HepG2 (cell line): Measurements from ENCODE around the gene QDPR. TPM values are rescaled to one million over a fixed set of nuclear protein-coding genes. Genes with fewer than 3 reads are reported as not detected.

Source experiments
- ARID2 ChIP-seq: sonication (generic); formaldehyde crosslinking; IDR thresholded peaks from 2 replicates; pipeline ENCODE4 v1.8.1; 2022; ENCODE audit warnings: mild to moderate bottlenecking, missing genetic modification reagents, borderline replicate concordance
- CTCF ChIP-seq: sonication (generic); formaldehyde crosslinking; IDR thresholded peaks from 2 replicates; pipeline ENCODE4 v1.5.0; 2020; ENCODE audit warnings: mild to moderate bottlenecking, missing genetic modification reagents, moderate library complexity
- DZIP1 ChIP-seq: sonication (generic); formaldehyde crosslinking; IDR thresholded peaks from 2 replicates; pipeline ENCODE4 v1.5.0; 2020; ENCODE audit warnings: mild to moderate bottlenecking, missing genetic modification reagents
- ELF3 ChIP-seq: IDR thresholded peaks from 2 replicates; pipeline ENCODE4 v1.6.1; 2016; ENCODE audit warnings: missing genetic modification reagents, missing compliant biosample characterization
- EZH2 ChIP-seq: conservative IDR thresholded peaks from 2 replicates; pipeline ENCODE4 v1.6.1; 2012; ENCODE audit warnings: mild to moderate bottlenecking, low read depth, low read length, moderate library complexity
- GLMP ChIP-seq: sonication (generic); formaldehyde crosslinking; IDR thresholded peaks from 2 replicates; pipeline ENCODE4 v1.9.0; 2021; ENCODE audit warnings: missing genetic modification reagents, mild to moderate bottlenecking, borderline replicate concordance
- MTF2 ChIP-seq: sonication (generic); formaldehyde crosslinking; IDR thresholded peaks from 2 replicates; pipeline ENCODE4 v1.5.0; 2020; ENCODE audit warnings: missing genetic modification reagents, borderline replicate concordance
- PRDM10 ChIP-seq: sonication (generic); formaldehyde crosslinking; IDR thresholded peaks from 2 replicates; pipeline ENCODE4 v1.4.0; 2020; ENCODE audit warnings: low read depth, missing genetic modification reagents
- SMYD3 ChIP-seq: sonication (generic); formaldehyde crosslinking; IDR thresholded peaks from 2 replicates; pipeline ENCODE4 v1.8.1; 2023; ENCODE audit warnings: mild to moderate bottlenecking, missing genetic modification reagents
- TGIF2 ChIP-seq: IDR thresholded peaks from 2 replicates; pipeline ENCODE4 v1.6.1; 2016; ENCODE audit warnings: control low read depth, missing compliant biosample characterization
- UBTF ChIP-seq: sonication (generic); formaldehyde crosslinking; IDR thresholded peaks from 2 replicates; pipeline ENCODE4 v1.4.0; 2020; ENCODE audit warnings: mild to moderate bottlenecking, missing genetic modification reagents
- ZFP36 ChIP-seq: fragments of 150-350 bp; IDR thresholded peaks from 2 replicates; pipeline ENCODE4 v1.6.1; 2018; ENCODE audit warnings: borderline replicate concordance, low read length, low read depth; ENCODE audit not compliant: partially characterized antibody
- ZMYM4 ChIP-seq: sonication (generic); formaldehyde crosslinking; IDR thresholded peaks from 2 replicates; pipeline ENCODE4 v1.8.1; 2023; ENCODE audit warnings: mild to moderate bottlenecking, missing genetic modification reagents
- ZNF788 ChIP-seq: sonication (generic); formaldehyde crosslinking; IDR thresholded peaks from 2 replicates; pipeline ENCODE4 v1.5.0; 2020; ENCODE audit warnings: mild to moderate bottlenecking, missing genetic modification reagents, borderline replicate concordance
- polyA plus RNA-seq, 8 experiments: library from polyadenylated mRNA; depleted of rRNA in 3 of 8; stranded (reverse) in 7 of 8; unstranded in 1 of 8; fragments of >200 nt; fragmentation: Illumina TruSeq in 4 of 8; extraction: Trizol in 4 of 8; gene quantifications; 2 replicates each; pipeline versions ENCODE4 v1.2.1 to v1.2.3, GENCODE V29; 2011 to 2016; ENCODE audit warnings: low read depth in 4 of 8, missing spikeins in 1 of 8, mixed read lengths in 1 of 8; ENCODE audit not compliant: insufficient read depth in 1 of 8
- total RNA-seq, 5 experiments: library from RNA; depleted of rRNA; stranded (reverse); fragments of >200 nt; fragmentation: Illumina TruSeq; extraction: Trizol; gene quantifications; 2 replicates each; pipeline ENCODE4 v1.2.3, GENCODE V29; 2016; ENCODE audit warnings: low read depth in 1 of 5

QDPR gene
- total and polyA plus RNA-seq, 2 of the 13 experiments (the other 11 are each of a cell fraction or from before 2014, with no cell fraction given): 9.9 to 95.5 TPM

GRCh38 chr4:17511950-17512795 is at the start of gene QDPR (continued):
- TF ChIP-seq ZNF788 (CRISPR knock-in tag) (no peak; the same call in 1 of the 2 replicates), ELF3 (no peak), PRDM10 (no peak), MTF2 (CRISPR knock-in tag) (no peak), UBTF (peak; percentile 72), GLMP (CRISPR knock-in tag) (no peak), ZMYM4 (CRISPR knock-in tag) (peak; percentile 49; the same call in 1 of the 2 replicates), ZFP36 (no peak), EZH2 (no peak), CTCF (peak; percentile 76), SMYD3 (CRISPR knock-in tag) (no peak), DZIP1 (CRISPR knock-in tag) (no peak), ARID2 (CRISPR knock-in tag) (peak; percentile 61; the same call in 1 of the 2 replicates), TGIF2 (no peak)
